ENCODE results near the gene MOGAT2. TPM values are rescaled to one million over a fixed set of nuclear protein-coding genes. Genes with fewer than 3 reads are reported as not detected.
A peak's percentile ranks its signal among the peaks of the same experiment; 100 is the strongest.

The MOGAT2 gene
- total and polyA plus RNA-seq, 2 of the 13 experiments (the other 11 are each of a cell fraction or from before 2014, with no cell fraction given) = 27.2 to 27.8 TPM

- TF ChIP-seq EP300 (IDR thresholded peaks at IDR 0.05; ENCODE audit: low read depth in 2 of 2, low read length in 2 of 2) (peak in 1 of 2 experiments; percentile 14; a peak in 1 of 4 replicates), EP300 (CRISPR knock-in tag; IDR thresholded peaks at IDR 0.05; ENCODE audit: borderline replicate concordance) (no peak), ISL2 (CRISPR knock-in tag; IDR thresholded peaks at IDR 0.05) (no peak), SP140L (CRISPR knock-in tag; IDR thresholded peaks at IDR 0.05; ENCODE audit: borderline replicate concordance) (no peak), CREM (IDR thresholded peaks at IDR 0.05) (no peak), CREM (CRISPR knock-in tag; IDR thresholded peaks at IDR 0.05) (no peak), TAF15 (IDR thresholded peaks at IDR 0.05; ENCODE audit: low read depth, low read length, poor library complexity, severe bottlenecking) (no peak), ZNF335 (CRISPR knock-in tag; IDR thresholded peaks at IDR 0.05) (0 out of 2 replicates have a peak, but pooled peaks have one; percentile 16), ZC3H4 (CRISPR knock-in tag; IDR thresholded peaks at IDR 0.05; ENCODE audit: borderline replicate concordance) (no peak), ZNF17 (CRISPR knock-in tag; IDR thresholded peaks at IDR 0.05) (no peak), NFE2 (CRISPR knock-in tag; IDR thresholded peaks at IDR 0.05) (no peak), ZNF782 (CRISPR knock-in tag; IDR thresholded peaks at IDR 0.05; ENCODE audit: borderline replicate concordance) (no peak), ZBTB25 (CRISPR knock-in tag; IDR thresholded peaks at IDR 0.05) (0 out of 2 replicates have a peak, but pooled peaks have one; percentile 30), ELF3 (CRISPR knock-in tag; IDR thresholded peaks at IDR 0.05) (no peak), CBX1 (IDR thresholded peaks at IDR 0.05; ENCODE audit: low read depth) (no peak), ZZZ3 (CRISPR knock-in tag; IDR thresholded peaks at IDR 0.05; ENCODE audit: borderline replicate concordance) (no peak), MNT (IDR thresholded peaks at IDR 0.05) (no peak), HHEX (CRISPR knock-in tag; IDR thresholded peaks at IDR 0.05) (0 out of 2 replicates have a peak, but pooled peaks have one; percentile 3), MAFG (CRISPR knock-in tag; IDR thresholded peaks at IDR 0.05) (no peak), ZFP1 (CRISPR knock-in tag; IDR thresholded peaks at IDR 0.05) (0 out of 2 replicates have a peak, but pooled peaks have one; percentile 8), CENPT (CRISPR knock-in tag; IDR thresholded peaks at IDR 0.05; ENCODE audit: low read depth) (no peak), THAP7 (CRISPR knock-in tag; IDR thresholded peaks at IDR 0.05) (no peak), AKAP8 (CRISPR knock-in tag; IDR thresholded peaks at IDR 0.05) (no peak), ZNF143 (CRISPR knock-in tag; IDR thresholded peaks at IDR 0.05) (no peak), HNRNPLL (IDR thresholded peaks at IDR 0.05; ENCODE audit: low read depth, low read length, poor library complexity, severe bottlenecking) (no peak), ZSCAN9 (CRISPR knock-in tag; IDR thresholded peaks at IDR 0.05; ENCODE audit: borderline replicate concordance) (peak; percentile 42; the same call in 1 of the 2 replicates), NAIF1 (CRISPR knock-in tag; IDR thresholded peaks at IDR 0.05; ENCODE audit: borderline replicate concordance) (no peak), CEBPG (CRISPR knock-in tag; IDR thresholded peaks at IDR 0.05) (0 out of 2 replicates have a peak, but pooled peaks have one; percentile 27), GABPB1 (CRISPR knock-in tag; IDR thresholded peaks at IDR 0.05) (no peak)
Measured at GRCh38 chr11:75718419-75719339, 1.0 kb downstream of the MOGAT2 start (continued).
